Caco-2 (cell line): ENCODE data around the gene KCNN3. TPM values are rescaled to one million over a fixed set of nuclear protein-coding genes. Genes with fewer than 3 reads are reported as not detected.

Experiments used
- BruUV-seq: library from RNA; stranded (reverse); fragments of 400-500 nt; replicated peaks from 2 replicates; lab custom pipeline; 2021; lab: Mats Ljungman, UMichigan
- CTCF ChIA-PET: fragments of 300-600 bp; sonication (Branson Sonifier 250); formaldehyde crosslinking; loops from one replicate; lab custom pipeline; 2022; ENCODE audit warnings: antibody characterized with exemption; lab: Charles Lee
- POLR2A ChIA-PET: fragments of 300-600 bp; sonication (Branson Sonifier 250); formaldehyde crosslinking; loops from one replicate; lab custom pipeline; 2022; ENCODE audit warnings: antibody characterized with exemption; lab: Charles Lee
- DNase-seq, 2 experiments: peaks; one replicate each; pipeline versions ENCODE4 v3.0.0 to v3.0.0-alpha.2; 2020 to 2022
- H3K27me3 ChIP-seq: replicated peaks from 2 replicates; pipeline ENCODE4 v1.6.0; 2011; ENCODE audit warnings: low read length; ENCODE audit not compliant: control insufficient read depth, insufficient read depth
- H3K36me3 ChIP-seq: 2 replicates; pipeline ENCODE4 v1.5.1; 2011; ENCODE audit warnings: low read length; ENCODE audit not compliant: control insufficient read depth, insufficient read depth
- H3K4me1 ChIP-seq: fragments of 250-450 bp; sonication (Bioruptor Pico); 2 replicates; pipeline ENCODE4 v1.5.1; 2020; ENCODE audit warnings: mild to moderate bottlenecking
- H3K4me3 ChIP-seq: 2 replicates; pipeline ENCODE4 v1.5.1; 2011; ENCODE audit warnings: low read depth, mild to moderate bottlenecking, control low read depth, low read length
- H3K9me3 ChIP-seq: fragments of 250-450 bp; sonication (Bioruptor Pico); 2 replicates; pipeline ENCODE4 v1.5.1; 2020; ENCODE audit warnings: mild to moderate bottlenecking, moderate library complexity
- H3K27ac Mint-ChIP-seq: one replicate; pipeline ENCODE4 v1.8.0; 2022; ENCODE audit warnings: mixed read lengths; ENCODE audit not compliant: unreplicated experiment
- H3K27me3 Mint-ChIP-seq: one replicate; pipeline ENCODE4 v1.8.0; 2022; ENCODE audit warnings: mixed read lengths; ENCODE audit not compliant: insufficient read depth, unreplicated experiment
- H3K36me3 Mint-ChIP-seq: one replicate; pipeline ENCODE4 v1.8.0; 2022; ENCODE audit warnings: mild to moderate bottlenecking, mixed read lengths; ENCODE audit not compliant: insufficient read depth, unreplicated experiment
- H3K4me1 Mint-ChIP-seq: one replicate; pipeline ENCODE4 v1.8.0; 2022; ENCODE audit warnings: low read depth, mixed read lengths; ENCODE audit not compliant: unreplicated experiment
- H3K4me3 Mint-ChIP-seq: one replicate; pipeline ENCODE4 v1.8.0; 2022; ENCODE audit warnings: mild to moderate bottlenecking, moderate library complexity, mixed read lengths; ENCODE audit not compliant: unreplicated experiment
- H3K9me3 Mint-ChIP-seq: one replicate; pipeline ENCODE4 v1.8.0; 2022; ENCODE audit warnings: mixed read lengths; ENCODE audit not compliant: unreplicated experiment
- CTCF ChIP-seq, 2 experiments: fragments of 200-600 bp in 1 of 2; IDR thresholded peaks; 1 replicate in 1 of 2; 2 replicates in 1 of 2; pipeline versions ENCODE4 v1.5.1 to v1.8.0; 2011 to 2022; ENCODE audit warnings: antibody characterized with exemption in 1 of 2, control low read depth in 1 of 2, inconsistent platforms in 1 of 2, low read depth in 1 of 2, low read length in 1 of 2, mild to moderate bottlenecking in 1 of 2, moderate library complexity in 1 of 2; ENCODE audit not compliant: insufficient read depth in 1 of 2, severe bottlenecking in 1 of 2, unreplicated experiment in 1 of 2
- intact Hi-C: fragments of 100-400 bp; cut with micrococcal nuclease; formaldehyde crosslinking; loops from one replicate; pipeline ENCODE4 v1.10.0; 2022; ENCODE audit not compliant: unreplicated experiment
- total RNA-seq: library from RNA; stranded (reverse); gene quantifications from 2 replicates; pipeline ENCODE4 v1.2.3, GENCODE V29; 2022

The KCNN3 gene
- total RNA-seq, 1 experiment from 2014 or later: 0.05 TPM

GRCh38 chr1:154796303-154796892 lies 73.7 kb downstream of the KCNN3 start:
- intact Hi-C loops: no loop called here
- H3K27ac Mint-ChIP-seq: no peak overlapping the region
- Histone ChIP-seq H3K27me3 (no peaks in the 10 kb centered on the region), H3K36me3 (no peaks in the 10 kb centered on the region), H3K4me3 (no peak overlapping the region), H3K9me3 (no peaks in the 10 kb centered on the region), H3K4me1 (no peaks in the 10 kb centered on the region)
- no peaks in the 10 kb centered on the region for H3K4me1 Mint-ChIP-seq
- DNase-seq: no peak
- BruUV-seq: no TSS peak
- H3K36me3 Mint-ChIP-seq: no peaks in the 10 kb centered on the region
- ChIA-PET CTCF (no interaction called here), POLR2A (no interaction called here)
- TF ChIP-seq CTCF (IDR thresholded peaks at IDR 0.05; ENCODE audit: insufficient read depth in 1 of 2, low read depth in 1 of 2, low read length in 1 of 2, severe bottlenecking in 1 of 2, unreplicated experiment in 1 of 2): no peak
- H3K27me3 Mint-ChIP-seq: peaks cover 15% of the 10 kb centered on the region
- no peaks in the 10 kb centered on the region for H3K9me3 Mint-ChIP-seq
- H3K4me3 Mint-ChIP-seq: no peak overlapping the region

- no peak overlapping the region for H3K27ac Mint-ChIP-seq
- no peaks in the 10 kb centered on the region for H3K9me3 Mint-ChIP-seq
- no peaks in the 10 kb centered on the region for H3K36me3 Mint-ChIP-seq
- ChIA-PET CTCF (interaction anchor here (0.6 kb wide), 1 partner anchor 368 kb away, joined by 3 read pairs; no protein-coding TSS in a partner anchor), POLR2A (no interaction called here)
- no peaks in the 10 kb centered on the region for H3K4me1 Mint-ChIP-seq
- Histone ChIP-seq H3K4me3 (no peak overlapping the region), H3K36me3 (no peaks in the 10 kb centered on the region), H3K4me1 (no peaks in the 10 kb centered on the region), H3K27me3 (no peaks in the 10 kb centered on the region), H3K9me3 (no peaks in the 10 kb centered on the region)
- no peak for DNase-seq
- intact Hi-C loops: no loop called here
- no TSS peak for BruUV-seq
- TF ChIP-seq CTCF (IDR thresholded peaks at IDR 0.05; ENCODE audit: insufficient read depth in 1 of 2, low read depth in 1 of 2, low read length in 1 of 2, severe bottlenecking in 1 of 2, unreplicated experiment in 1 of 2): no peak
- no peak overlapping the region for H3K4me3 Mint-ChIP-seq
- peaks cover 18% of the 10 kb centered on the region for H3K27me3 Mint-ChIP-seq
Observed at GRCh38 chr1:154794608-154795007, 75.5 kb downstream of the KCNN3 start.

GRCh38 chr1:154793685-154794084 lies 76.4 kb downstream of the KCNN3 start:
- DNase-seq: no peak
- Mint-ChIP-seq H3K4me3 (no peak overlapping the region), H3K36me3 (no peaks in the 10 kb centered on the region), H3K27ac (no peak overlapping the region), H3K4me1 (no peaks in the 10 kb centered on the region), H3K9me3 (no peaks in the 10 kb centered on the region), H3K27me3 (peaks cover 18% of the 10 kb centered on the region)
- POLR2A ChIA-PET: no interaction called here
- no TSS peak for BruUV-seq
- intact Hi-C loops: no loop called here
- Histone ChIP-seq H3K36me3 (no peaks in the 10 kb centered on the region), H3K4me1 (no peaks in the 10 kb centered on the region), H3K27me3 (no peaks in the 10 kb centered on the region), H3K4me3 (no peak overlapping the region), H3K9me3 (no peaks in the 10 kb centered on the region)
- CTCF ChIA-PET: no interaction called here
- no peak for TF ChIP-seq CTCF (IDR thresholded peaks at IDR 0.05; ENCODE audit: insufficient read depth in 1 of 2, low read depth in 1 of 2, low read length in 1 of 2, severe bottlenecking in 1 of 2, unreplicated experiment in 1 of 2)
